ENCODE data around the gene PFDN1.
A peak's percentile ranks its signal among the peaks of the same experiment; 100 is the strongest.
"Not testable (repeated sequence)": the region's sequence is repeated elsewhere in the genome, so short reads cannot be mapped to it uniquely, and the experiment has no call there.

PFDN1 gene, protein sequence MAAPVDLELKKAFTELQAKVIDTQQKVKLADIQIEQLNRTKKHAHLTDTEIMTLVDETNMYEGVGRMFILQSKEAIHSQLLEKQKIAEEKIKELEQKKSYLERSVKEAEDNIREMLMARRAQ

DNA sequence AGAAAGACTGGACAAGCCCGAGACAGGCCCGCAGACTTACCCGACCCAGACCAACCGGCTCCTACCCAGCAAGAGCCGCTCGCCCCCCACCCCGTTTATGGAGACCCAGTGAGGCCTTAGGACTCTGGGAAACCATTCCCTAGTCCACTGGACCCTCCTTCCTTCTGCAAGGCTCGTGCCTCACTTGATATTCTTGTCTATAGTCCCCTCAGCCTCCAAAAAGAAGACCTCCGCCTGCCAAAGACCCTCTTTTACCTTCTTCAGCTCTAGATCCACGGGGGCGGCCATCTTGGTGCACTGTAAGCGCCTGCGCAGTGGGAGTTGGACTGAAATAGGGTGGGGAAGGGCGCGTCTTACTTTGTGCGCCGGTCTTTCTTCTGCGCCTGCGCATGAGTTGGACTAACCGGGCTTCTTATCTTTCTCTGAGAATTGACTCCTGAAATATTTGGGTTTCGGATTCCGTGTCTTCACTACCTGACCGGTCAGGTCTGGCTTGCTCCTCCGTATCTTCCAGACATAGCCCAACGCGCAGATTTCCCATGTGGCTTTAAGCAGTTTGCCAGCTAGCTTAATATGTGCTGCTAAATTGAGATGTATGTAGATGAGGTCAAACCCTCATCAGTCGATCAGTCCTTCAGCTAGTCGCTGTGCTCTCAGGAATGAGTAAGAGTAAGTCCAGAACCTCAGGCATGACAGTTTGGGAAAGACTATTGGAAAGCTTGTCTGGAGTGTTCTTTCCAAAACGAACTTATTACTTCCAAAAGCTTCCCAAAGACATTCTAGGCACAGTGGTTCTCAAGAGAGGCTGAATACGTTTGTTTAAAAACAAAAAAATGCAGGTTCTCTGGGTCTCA lies at the start of gene PFDN1:
PFDN1 (minus strand) TSS at position 316 of the 854 bp plus-strand sequence; CDS start at position 288, 28 bp downstream.
- peak; percentile 83 to 87 (median 85) for DNase-seq (ENCODE audit: low read depth in 3 of 3)

DNA sequence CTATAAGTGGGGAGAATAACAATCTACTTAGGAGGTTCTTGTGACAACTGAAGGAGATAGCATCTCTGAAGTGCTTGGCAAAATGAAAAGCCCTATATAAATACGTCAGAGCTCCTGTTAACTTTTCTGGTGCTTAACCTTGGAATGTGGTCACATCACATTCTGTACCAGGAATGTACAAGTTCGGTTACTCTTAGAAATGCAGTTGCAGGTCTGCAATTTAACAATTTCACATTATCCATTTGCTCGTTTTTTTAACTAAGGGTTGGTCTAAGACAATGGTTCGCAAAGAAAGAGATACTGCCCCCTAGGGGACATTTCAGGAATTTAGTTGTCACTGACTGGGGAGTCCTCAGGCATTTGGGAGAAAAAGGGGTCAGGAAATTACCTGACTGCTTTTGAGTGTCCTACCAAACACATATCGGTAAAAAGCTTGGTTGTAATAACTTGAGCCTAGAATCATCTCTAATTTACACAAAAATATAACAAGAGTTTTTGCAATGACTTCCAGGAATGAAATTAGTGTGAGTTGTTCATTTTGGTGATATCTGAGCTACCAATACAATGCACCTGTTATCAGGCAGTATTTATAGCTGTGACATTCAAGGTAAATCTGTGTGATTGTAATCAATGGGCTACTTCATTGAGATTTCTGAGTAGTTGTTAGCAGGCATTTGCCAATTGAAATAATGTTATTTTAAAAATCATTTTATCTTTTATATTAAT lies 48.9 kb upstream of the PFDN1 start:
- peak in 2 of 3 donors; percentile 57 to 71 for DNase-seq (ENCODE audit: low read depth in 3 of 3)

DNA sequence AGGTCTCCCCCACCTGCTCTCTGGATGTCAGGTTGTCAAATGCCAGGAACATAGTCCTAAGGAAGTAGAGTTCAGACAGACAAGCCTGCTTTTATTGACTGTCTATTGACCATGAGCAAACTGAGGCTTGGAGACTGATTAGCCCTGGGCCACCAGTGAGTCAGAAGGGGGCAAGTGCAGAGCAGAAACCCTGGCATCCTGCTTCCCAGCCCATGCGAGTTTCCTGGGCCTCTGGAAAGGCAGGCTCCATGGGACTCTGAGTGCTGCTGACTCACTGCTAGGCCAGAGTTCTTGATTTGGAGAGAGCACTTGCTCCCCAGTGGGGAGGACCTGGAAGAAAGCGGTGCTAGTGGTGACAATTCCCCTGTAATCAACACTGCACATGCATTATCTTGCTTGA lies 46.3 kb upstream of the PFDN1 start:
- DNase-seq (ENCODE audit: low read depth in 3 of 3) = no peak

DNA sequence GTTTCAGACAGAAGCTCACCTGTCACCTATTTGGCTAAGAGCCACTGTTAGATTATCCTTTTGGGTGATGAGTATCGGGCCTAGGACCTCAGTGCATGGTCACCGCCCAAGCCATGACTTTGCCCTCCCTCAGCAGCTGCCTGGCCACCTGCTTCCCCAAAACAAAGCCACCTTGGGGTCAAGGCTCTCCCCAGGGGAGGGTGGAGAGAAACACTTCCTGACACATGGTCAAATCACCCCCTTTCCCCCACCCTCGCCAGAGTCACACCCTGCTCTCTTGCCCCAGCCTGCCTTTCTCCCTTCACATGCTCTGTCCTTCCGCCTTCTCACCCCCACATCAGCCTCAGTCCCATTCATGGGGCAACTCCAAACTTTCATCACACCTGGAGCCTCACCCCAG lies 45.2 kb upstream of the PFDN1 start:
- no peak for DNase-seq (ENCODE audit: low read depth in 3 of 3)

DNA sequence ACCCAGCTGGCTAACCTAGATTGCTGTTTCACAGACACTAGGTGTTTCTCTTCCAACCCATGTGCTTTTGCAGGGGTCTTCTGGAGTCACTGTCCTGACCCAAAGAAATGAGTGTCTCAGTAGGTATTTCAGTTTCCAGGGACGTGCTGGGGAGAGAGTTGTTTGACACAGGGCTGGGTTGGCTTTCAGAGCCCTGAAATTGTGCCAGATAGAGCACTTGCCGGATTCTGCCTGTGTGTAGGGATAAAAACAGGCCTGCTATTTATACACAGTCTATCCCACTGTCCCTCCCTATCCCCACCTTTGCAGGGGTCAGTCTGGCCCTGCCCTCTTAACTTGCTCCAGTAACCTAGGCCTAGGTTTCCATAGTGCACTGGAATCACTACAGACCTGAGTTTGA lies 44.5 kb upstream of the PFDN1 start:
- no peak for DNase-seq (ENCODE audit: low read depth in 3 of 3)

DNA sequence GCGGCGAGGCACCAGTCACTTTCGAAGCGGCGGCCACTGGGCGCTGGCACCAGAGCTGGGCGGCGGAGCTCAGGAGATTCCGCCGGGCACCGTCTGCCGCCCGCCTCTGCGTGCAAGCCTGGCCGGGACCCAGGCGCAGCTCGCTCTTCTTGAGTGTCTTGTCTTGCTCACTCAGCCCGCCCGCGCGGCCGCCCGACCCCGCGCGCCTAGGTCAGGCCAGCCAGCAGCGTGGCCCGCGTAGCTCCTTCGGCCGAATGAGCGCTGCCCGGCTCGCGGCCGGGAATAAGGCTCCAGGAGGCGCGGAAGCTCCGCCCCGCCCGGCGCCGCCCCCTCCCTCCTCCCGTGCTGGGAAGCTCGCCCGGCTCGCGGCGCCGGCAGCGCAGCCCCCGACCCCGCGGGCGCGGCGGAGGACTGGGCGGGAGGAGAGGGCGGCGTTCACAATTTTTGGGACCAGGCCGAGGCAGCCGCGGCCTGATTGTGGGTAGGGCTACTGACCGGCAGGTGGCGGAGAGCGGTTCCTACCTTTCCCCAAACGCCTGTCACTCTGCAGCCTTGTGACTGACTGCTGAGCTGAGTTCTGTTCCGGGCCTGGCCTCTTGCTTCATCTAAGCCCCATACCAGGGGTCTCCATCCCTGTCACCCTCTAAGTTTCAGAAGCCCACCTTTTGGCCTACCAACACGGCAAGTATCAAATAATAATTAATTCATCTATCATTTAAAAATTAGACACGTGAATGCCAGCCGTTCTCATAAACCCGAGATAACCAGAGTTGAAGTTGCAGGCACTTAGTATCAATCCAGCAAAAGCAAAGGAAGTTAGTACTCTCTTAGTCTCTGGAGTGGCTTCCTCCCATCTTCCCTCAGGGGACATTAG lies 43.7 kb upstream of the PFDN1 start, which contains the start of gene HBEGF:
HBEGF (minus strand) TSS at position 256 of the 874 bp plus-strand sequence. CDS start 275 bp downstream, outside the sequence.
- peak in 1 of 3 donors; percentile 20 for DNase-seq (ENCODE audit: low read depth in 3 of 3)

DNA sequence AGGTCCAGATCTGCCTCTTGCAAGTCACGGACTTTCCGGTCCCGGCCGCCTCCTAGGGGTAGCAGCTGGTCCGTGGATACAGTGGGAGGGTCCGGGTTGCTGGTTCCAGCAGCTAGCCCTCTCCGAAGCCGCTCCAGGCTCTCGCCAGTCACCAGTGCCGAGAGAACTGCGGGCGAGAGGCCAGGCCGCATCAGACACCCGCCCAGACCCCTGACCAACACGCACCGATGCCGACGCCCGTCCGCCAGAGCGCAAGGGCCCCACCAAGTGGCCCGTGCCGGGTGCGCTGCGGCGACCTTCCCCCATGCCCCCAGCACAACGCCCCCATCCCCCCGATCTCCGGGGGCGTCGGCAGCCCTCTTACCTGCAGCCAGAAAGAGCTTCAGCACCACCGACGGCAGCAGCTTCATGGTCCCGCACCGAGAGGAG lies 43.0 kb upstream of the PFDN1 start:
- DNase-seq (ENCODE audit: low read depth in 3 of 3) = no peak

DNA sequence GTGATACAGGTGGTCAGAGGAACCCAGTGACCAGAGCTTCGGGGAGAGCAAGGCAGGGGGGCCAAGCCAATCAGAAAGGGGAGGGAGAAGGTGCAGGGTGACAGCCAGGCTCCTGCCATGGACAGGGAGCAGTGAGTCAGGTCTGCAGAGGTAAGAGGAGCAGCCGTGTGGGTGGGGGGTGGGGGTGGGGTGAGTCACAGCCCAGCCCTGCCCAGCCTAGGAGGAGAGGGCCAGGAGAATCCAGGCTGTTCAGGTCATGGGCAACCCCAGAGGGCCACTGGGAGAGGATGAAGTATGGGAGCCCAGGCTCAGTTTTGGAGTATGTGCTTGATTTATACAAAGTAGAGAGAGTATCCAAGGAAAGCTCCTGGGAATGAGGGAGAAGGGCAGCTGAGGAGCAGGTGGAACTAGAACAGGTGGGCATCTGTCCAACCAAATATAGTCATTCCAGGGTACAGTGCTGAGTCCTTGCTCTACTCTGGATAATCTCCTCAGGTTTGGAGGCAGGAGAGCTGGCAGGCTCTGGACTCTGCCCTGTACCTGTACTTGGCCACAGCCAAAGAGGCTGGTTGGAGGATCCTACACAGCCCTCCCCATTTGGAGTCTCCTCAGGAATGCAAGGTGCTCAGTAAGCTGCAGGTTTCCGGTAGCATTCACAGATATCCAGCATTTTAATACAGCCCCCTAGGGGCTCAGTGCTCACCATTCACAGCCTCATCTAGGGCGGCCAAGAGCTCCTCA lies 42.0 kb upstream of the PFDN1 start:
- DNase-seq (ENCODE audit: low read depth in 3 of 3) = no peak

DNA sequence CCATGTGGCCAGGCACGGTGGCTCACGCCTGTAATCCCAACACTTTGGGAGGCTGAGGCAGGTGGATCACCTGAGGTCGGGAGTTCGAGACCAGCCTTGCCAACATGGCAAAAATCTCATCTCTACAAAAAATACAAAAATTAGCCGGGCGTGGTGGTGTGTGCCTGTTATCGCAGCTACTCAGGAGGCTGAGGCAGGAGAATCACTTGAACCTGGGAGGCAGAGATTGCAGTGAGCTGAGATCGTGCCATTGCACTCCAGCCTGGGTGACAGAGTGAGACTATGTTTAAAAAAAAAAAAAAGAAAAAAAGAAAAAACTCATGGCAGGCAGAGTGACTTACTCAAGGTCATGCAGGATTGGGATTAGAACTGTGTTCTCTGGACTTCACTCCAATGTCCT lies 40.9 kb upstream of the PFDN1 start:
- DNase-seq (ENCODE audit: low read depth in 3 of 3) = not testable (repeated sequence)

DNA sequence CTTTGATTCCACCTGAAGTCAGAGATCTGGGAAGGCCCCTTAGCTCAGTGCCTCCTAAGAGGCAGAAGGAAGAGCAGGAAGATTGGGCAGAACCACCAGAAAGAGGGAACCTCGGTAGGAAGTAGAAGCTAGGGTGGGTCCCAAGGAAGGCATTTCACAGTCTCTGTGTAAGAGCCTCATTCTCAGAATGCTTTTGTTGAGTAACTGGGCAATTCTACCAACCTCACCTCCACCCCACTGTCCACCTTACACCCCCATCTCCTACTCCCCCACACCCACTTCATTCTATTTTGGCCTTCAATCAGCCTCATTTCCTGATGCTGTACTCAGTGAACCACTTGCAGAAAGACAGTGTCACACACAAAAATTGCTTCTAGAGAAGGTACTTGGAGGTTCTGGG lies 40.0 kb upstream of the PFDN1 start:
- DNase-seq (ENCODE audit: low read depth in 3 of 3) = no peak

DNA sequence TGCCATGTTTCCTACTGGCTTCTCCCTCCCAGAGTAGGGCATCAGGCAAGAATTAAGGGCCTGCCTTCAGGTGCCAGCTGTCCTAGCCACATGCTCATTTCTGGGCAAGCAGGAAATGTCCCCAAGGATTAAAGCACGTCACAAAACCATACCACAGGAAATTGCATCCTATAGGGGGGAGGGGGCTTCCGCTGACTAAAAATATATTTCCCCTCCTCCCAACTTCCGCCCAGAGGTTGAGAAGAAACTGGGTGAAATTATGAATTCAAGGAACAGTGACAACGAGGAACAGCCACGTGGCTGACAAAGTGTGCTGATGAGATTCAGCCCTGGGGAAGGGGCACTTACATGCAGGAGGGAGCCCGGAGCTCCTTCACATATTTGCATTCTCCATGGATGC lies 39.4 kb upstream of the PFDN1 start:
- DNase-seq (ENCODE audit: low read depth in 3 of 3) = no peak

DNA sequence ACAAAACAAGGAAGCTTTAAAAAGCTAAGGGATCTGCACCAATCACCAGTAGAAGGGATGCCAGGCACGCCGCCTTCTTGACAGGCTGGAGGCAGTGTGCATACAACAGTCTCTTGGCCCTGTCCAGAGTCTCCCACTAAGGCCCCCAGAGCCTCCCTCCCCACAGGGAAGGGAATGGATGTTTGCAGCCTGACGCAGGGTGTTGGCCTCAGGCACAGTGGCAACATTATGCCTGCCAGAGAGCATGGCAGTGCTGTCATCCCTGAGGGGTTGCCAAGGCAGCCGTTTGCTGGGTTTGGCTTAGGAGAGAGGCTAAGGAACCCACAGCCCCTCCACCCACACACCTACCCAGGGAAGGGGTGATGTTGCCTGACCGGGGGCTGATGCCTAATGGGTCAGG lies 38.7 kb upstream of the PFDN1 start:
- DNase-seq (ENCODE audit: low read depth in 3 of 3) = no peak

DNA sequence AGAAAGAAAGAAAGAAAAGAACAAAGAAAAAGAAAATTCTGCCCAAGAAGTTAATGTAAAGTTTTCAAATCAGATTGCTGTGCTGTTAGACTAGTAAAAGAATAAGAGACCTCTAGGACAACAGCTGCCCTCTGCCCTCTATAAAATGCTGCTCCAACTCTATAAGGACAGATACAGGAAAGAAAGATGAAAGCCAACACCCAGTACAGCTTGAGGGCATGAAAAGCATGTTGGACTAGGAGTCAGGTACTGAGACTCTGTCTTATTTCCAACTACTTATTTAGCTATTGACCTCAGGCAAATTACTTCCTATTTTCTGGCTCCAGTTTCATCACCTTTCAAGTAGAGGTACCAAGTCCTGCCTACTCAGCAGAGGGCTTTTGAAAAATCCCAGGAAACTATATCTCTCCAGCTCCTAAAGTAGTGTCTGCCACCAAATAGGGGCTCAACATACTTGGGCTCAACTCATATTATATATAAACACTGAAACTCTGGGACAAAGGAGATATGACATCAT lies 37.8 kb upstream of the PFDN1 start:
- no peak for DNase-seq (ENCODE audit: low read depth in 3 of 3)

DNA sequence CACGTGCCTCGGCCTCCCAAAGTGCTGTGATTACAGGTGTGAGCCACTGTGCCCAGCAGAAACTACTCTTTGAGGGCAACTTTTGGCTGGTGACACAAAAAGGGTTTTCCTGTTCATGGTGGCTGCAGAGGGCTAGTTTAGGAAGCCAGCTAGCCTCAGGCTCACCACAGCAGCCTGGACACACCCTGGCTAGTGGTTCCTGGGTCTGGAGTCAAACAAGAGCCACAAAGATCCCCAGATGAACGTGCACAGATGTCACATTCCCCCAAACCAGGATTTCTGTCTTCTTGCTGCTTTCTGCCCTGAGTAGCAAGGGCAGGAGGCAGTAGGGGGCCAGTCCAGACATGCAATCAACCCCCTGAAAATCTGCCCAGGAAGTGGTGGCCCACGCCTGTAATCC lies 36.7 kb upstream of the PFDN1 start:
- no peak for DNase-seq (ENCODE audit: low read depth in 3 of 3)

DNA sequence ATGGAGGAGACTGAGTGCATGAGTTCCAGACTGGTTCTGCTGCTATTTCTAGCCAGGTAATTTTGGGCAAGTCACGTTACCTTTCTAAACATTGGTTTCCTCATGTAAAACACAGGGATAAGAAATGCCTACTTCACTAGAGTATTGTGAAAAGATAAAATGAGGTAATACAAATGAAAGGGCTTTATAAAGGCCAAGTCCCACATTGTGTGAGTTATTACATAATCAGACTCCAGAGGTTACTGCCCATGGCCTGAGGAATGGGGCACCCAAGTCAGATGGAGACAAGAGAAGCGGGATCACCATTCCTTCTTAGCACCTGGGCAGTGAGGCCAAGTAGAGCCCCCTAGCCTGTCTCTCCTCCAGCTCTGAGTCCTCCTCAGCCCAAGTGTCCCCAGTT lies 36.0 kb upstream of the PFDN1 start:
- DNase-seq (ENCODE audit: low read depth in 3 of 3) = no peak

DNA sequence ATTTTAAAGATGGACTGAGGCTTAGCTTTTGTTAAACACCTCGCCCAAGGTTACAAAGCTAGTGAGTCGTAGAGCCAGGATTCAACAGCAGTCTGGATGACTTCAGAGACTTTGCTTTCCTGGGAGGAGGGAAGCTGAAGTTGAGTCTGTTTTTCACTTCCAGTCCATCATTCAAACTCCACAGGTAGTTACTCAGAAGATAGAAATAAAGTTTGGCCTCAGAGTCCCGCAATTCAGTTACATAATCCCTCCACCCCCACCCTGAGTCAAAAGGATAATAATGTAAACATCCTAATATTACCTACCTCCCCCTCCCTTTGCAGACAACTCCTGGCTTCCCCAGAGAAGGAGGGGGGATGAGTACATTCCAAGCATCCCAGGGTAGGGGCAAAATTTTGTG lies 35.4 kb upstream of the PFDN1 start:
- no peak for DNase-seq (ENCODE audit: low read depth in 3 of 3)

DNA sequence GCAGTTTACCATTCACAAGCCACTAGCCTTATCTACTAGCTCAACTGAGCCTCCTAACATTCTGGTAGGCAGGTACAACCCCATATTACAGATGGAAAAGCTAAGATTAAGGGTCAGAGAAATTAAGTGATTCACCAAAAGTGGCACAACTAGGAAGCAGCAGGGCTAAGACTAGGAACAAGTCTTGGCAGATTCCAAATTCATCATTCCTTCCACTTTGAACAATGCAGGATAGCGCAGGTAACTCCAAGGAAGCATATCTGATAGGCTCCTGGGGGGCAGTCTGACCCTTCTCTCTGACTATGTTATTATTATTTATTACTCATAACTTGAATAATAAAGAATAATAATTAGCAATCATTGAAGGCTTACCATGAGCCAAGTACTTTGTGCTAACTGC lies 35.0 kb upstream of the PFDN1 start:
- no peak for DNase-seq (ENCODE audit: low read depth in 3 of 3)

DNA sequence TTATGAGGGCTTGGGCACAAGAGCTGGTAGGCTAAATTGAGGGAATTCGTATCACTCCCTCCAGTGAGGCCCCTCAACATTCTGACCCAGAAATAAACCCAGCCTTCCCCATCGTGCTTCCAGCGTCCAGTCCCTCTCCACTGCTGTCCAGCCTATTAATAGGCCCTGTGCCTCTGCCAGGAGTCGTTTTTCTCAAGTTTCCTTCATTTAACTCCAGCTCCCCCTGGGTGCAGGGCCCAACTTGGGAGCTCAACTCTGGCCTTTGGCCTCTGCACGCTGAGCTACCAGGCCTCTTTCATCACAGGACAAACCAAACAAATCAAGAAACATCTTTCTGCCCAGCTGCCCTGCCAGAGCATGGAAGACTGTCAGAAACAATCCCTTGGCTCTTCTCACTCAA lies 33.5 kb upstream of the PFDN1 start:
- DNase-seq (ENCODE audit: low read depth in 3 of 3) = no peak

DNA sequence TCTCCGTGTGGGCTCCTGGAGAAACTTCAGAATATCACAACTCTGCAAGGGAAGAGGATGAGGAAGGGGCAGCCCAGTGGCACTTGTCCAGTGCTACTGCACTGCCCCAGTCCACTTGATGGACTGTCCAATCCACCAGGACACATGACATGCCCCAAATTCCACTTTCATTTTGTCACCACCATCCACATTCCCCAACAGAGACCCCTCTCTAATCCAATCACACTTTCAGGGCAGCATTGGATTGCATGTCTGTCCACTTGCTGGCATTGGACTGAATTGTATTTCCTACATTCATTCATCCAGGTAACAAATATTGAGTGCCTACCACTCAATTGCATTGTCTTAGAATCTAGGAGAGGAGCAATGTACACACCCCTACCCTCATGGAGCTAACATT lies 28.7 kb upstream of the PFDN1 start:
- no peak for DNase-seq (ENCODE audit: low read depth in 3 of 3)

DNA sequence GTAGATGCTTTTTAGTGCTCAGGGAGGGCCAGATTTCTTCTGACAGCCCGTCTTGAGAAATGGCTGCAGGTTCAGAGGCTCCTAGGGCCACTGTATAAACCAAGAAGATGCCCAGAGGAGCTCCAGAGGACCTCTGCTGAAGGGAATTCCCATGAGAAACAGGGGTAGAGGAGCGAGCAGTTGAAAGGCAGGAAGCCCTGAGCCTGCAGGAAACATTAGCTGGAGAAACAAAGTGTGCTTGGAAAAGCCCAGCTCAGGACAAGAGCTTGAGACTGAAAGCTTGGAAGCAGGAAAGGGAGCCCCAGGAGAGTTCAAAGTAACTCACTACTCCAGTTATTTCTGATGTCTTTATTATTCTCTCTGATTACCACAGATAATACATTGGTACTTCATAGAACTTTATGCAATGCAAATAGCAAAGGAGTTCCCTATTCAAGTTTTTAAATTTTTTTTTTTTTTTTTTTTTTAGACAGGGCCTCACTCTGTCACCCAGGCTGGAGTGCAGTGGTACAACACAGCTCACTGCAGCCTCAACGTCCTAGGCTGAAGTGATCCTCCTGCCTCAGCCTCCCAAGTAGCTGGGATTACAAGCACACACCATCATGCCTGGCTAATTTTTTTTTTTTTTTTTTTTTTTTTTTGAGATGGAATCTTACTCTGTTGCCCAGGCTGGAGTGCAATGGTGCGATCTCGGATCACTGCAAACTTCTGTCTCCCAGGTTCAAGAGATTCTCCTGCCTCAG lies 27.0 kb upstream of the PFDN1 start:
- no peak for DNase-seq (ENCODE audit: low read depth in 3 of 3)

Measured in stimulated activated CD4-positive, alpha-beta T cell treated with anti-CD3 and anti-CD28 coated beads, TNF-alpha, amount 100 ng/mL, for 48 hours (primary cell).